Lower lobe of right lung (tissue), 2 donors: ENCODE measurements around the gene PSG6. TPM values are rescaled to one million over a fixed set of nuclear protein-coding genes. Genes with fewer than 3 reads are reported as not detected.
A peak's percentile ranks its signal among the peaks of the same experiment; 100 is the strongest.
"Not testable (repeated sequence)": the region's sequence is repeated elsewhere in the genome, so short reads cannot be mapped to it uniquely, and the experiment has no call there.

Experiments
- ATAC-seq, 2 donors: fragments of 200-7000 bp; cut with Tn5 transposase; one replicate each; pipeline ENCODE4 v1.9.1; 2020 to 2022; ENCODE audit warnings: mild to moderate bottlenecking in 2 of 2, moderate library complexity in 2 of 2
- DNase-seq: peaks from one replicate; pipeline ENCODE4 v3.0.0-alpha.2; 2020
- H3K27ac ChIP-seq: fragments of 200-600 bp; one replicate; pipeline ENCODE4 v1.8.0; 2022
- H3K27me3 ChIP-seq: fragments of 200-600 bp; one replicate; pipeline ENCODE4 v1.8.0; 2022; ENCODE audit warnings: low read depth
- H3K36me3 ChIP-seq: fragments of 200-600 bp; one replicate; pipeline ENCODE4 v1.8.0; 2022; ENCODE audit warnings: mild to moderate bottlenecking
- H3K4me1 ChIP-seq: fragments of 200-600 bp; one replicate; pipeline ENCODE4 v1.8.0; 2022
- H3K4me3 ChIP-seq: fragments of 200-600 bp; one replicate; pipeline ENCODE4 v1.8.0; 2022; ENCODE audit warnings: mild to moderate bottlenecking
- H3K9me3 ChIP-seq: fragments of 200-600 bp; one replicate; pipeline ENCODE4 v1.8.0; 2022
- CTCF ChIP-seq: fragments of 200-600 bp; IDR thresholded peaks from one replicate; pipeline ENCODE4 v1.8.0; 2022; ENCODE audit warnings: antibody characterized with exemption, mild to moderate bottlenecking
- intact Hi-C: fragments of 100-400 bp; cut with DNase I; formaldehyde crosslinking; loops from one replicate; pipeline ENCODE4 v1.11.0; 2022
- total RNA-seq: library from RNA; stranded (reverse); fragmentation: NEBNext Ultra II Directional; extraction: Animal tissue kit (Norgen Biotek cat#: 25700); gene quantifications from one replicate; pipeline ENCODE4 v1.2.1, GENCODE V29; 2021
- donor health status: DM: no; HTN: yes; CAD: no; lungs with severe emphysema.

PSG6 gene
- total RNA-seq, 1 donor from 2014 or later: not detected

DNA sequence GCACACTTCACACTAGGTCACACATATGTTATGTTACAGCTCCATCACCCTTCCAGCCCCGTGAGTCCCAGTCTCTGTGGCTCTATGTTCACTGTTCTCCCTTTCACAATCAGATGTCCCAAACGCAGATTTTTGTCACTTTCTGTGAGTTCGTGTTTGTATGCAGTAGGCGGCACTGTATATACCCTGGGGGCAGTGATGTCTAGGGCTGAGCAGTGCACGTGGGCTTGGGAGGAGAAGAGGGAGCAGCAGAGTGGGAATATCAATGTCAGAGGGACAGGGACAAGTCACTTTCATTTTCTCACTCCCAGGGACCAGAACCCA lies 60.2 kb downstream of the PSG6 start:
- H3K4me3 ChIP-seq: no peak overlapping the region
- no peaks in the 10 kb centered on the region for H3K9me3 ChIP-seq
- no peaks in the 10 kb centered on the region for H3K4me1 ChIP-seq
- intact Hi-C loops: no loop called here
- no peaks in the 10 kb centered on the region for H3K36me3 ChIP-seq
- TF ChIP-seq CTCF: peak; percentile 6
- no peak overlapping the region for H3K27ac ChIP-seq
- ATAC-seq: no peak
- DNase-seq: no peak
- no peaks in the 10 kb centered on the region for H3K27me3 ChIP-seq

DNA sequence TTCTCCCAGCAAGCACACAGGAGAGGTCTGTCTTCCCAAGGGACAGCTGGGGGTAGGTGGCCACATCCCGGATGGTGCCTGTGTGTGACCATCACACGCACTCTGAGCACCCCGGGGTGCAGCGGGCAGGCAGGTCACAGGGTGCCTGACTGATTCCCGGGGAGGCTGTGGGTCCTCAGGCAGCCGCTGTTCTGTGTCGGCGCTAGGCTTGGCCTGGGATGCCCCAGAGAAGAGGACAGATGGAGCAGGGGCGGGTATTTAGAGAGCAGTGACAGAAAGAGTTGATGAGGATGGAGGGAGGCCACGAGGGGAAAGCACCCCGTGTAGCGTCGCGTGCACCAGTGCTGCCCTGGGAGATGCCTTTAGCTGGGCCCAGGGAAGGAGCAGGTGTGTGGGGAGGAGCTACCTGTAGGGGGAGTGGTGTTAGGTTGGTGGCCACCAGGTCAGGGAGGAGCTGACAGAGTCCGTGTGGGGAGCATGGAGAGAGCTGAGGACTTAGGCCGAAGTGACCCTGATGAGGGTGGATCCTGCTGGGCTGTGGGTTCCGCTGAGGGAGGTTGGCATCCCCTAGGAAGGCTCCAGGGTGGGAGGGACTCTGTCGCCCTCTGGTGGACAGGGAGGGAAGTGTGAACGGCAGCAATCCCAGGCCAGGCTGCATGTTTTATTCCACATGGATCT lies 60.7 kb downstream of the PSG6 start:
- ATAC-seq, H3K9me3 ChIP-seq, H3K36me3 ChIP-seq, H3K4me3 ChIP-seq, intact Hi-C loops, DNase-seq, H3K27ac ChIP-seq, H3K27me3 ChIP-seq, H3K4me1 ChIP-seq: not testable (repeated sequence)
- TF ChIP-seq CTCF: peak; percentile 53

GRCh38 chr19:42854745-42855144 lies 62.9 kb downstream of the PSG6 start:
- H3K36me3 ChIP-seq, H3K27ac ChIP-seq, DNase-seq, H3K9me3 ChIP-seq, H3K4me3 ChIP-seq, H3K27me3 ChIP-seq, intact Hi-C loops, ATAC-seq, H3K4me1 ChIP-seq: not testable (repeated sequence)

DNA sequence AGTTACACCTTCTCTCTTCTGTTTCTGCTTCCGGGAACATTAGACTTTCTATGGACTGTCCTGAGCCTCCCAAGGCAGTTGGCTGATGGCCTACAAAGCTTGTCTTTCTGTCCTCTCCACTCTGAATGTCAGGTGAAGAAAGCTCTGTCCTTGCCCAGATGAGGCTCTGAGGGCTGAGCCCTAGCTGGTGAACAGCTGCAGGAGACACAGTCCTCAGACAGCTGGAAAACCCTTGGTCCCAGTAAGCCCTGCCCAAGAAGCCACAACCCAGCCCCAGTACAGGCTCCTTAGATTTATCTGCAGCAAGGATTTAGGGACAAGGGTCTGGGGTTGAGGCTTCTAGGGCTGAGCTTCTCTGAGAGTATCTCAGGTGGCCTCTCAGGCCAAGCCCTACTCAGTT lies 64.5 kb downstream of the PSG6 start:
- H3K4me3 ChIP-seq, DNase-seq, H3K36me3 ChIP-seq, ATAC-seq, H3K9me3 ChIP-seq, intact Hi-C loops, H3K27me3 ChIP-seq, H3K4me1 ChIP-seq, H3K27ac ChIP-seq: not testable (repeated sequence)

DNA sequence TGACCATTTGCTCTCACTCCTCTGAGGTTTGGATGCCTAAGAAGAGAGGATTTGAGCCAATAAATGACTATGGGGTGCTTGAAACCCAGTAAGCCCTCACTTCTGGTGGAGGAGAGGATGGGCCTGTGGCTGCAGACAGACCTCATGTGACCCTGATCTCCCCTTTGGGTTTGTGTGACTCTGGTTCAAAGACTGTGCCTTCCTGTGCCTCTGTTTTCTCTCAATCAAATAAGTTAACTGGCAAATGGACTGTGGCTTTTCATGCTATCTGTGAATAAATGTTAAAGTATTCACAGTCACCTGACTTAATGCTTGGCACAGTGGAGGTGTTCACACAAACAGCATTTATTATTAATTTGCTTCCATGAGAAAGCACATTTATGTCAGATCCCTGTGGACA lies 64.9 kb downstream of the PSG6 start:
- H3K4me1 ChIP-seq, intact Hi-C loops, H3K27ac ChIP-seq, H3K27me3 ChIP-seq, H3K36me3 ChIP-seq, H3K4me3 ChIP-seq, ATAC-seq, H3K9me3 ChIP-seq, DNase-seq: not testable (repeated sequence)

Other genes with a start within 250 kb of the PSG6 start
- gene PSG3, start 177.4 kb downstream of the PSG6 start, total RNA-seq: not detected
- gene PSG8, start 152.2 kb downstream of the PSG6 start, total RNA-seq: not detected
- not detected for gene PSG1, start 38.2 kb downstream of the PSG6 start, total RNA-seq
- not detected for gene PSG7, start 19.3 kb upstream of the PSG6 start, total RNA-seq
- not detected for gene PSG11, start 108.6 kb upstream of the PSG6 start, total RNA-seq
- not detected for gene PSG2, start 164.8 kb upstream of the PSG6 start, total RNA-seq